ENCODE measurements around the gene GLCE.

- TF ChIP-seq TAF1 (IDR thresholded peaks at IDR 0.05; ENCODE audit: low read depth, low read length) (no peak), POLR2A (IDR thresholded peaks at IDR 0.05; ENCODE audit: low read depth, low read length) (no peak), POLR2AphosphoS5 (IDR thresholded peaks at IDR 0.05; ENCODE audit: low read depth, low read length) (no peak), SPI1 (IDR thresholded peaks at IDR 0.05; ENCODE audit: low read depth, low read length) (peak; percentile 37; the same call in 1 of the 2 replicates), PAX5 (IDR thresholded peaks at IDR 0.05; ENCODE audit: insufficient read depth, low read length, severe bottlenecking) (no peak)
These were observed 28.8 kb upstream of the GLCE start for GRCh38 chr15:69131362-69132220.
